IPS-18c (cell line): ENCODE measurements around the gene MACF1.
A peak's percentile ranks its signal among the peaks of the same experiment; 100 is the strongest.
"Not testable (repeated sequence)": the region's sequence is repeated elsewhere in the genome, so short reads cannot be mapped to it uniquely, and the experiment has no call there.

ENCODE experiments used
- H3K4me3 ChIP-seq: 2 replicates; pipeline ENCODE4 v1.7.0; 2013; ENCODE audit warnings: low read depth, mild to moderate bottlenecking, low read length, moderate library complexity; ENCODE audit not compliant: insufficient read depth
- H3K9me3 ChIP-seq: one replicate; pipeline ENCODE4 v1.6.1; 2013; ENCODE audit warnings: mild to moderate bottlenecking, low read length, moderate library complexity; ENCODE audit not compliant: control insufficient read depth, insufficient read depth

The MACF1 gene

GRCh38 chr1:39204441-39205081 is at the start of gene MACF1:
Gene MACF1, plus strand, starts transcription at chr1:39204695. Its CDS starts 328 bp downstream, at chr1:39205023.
- no peak within 1 kb of the TSS for H3K4me3 ChIP-seq

DNA sequence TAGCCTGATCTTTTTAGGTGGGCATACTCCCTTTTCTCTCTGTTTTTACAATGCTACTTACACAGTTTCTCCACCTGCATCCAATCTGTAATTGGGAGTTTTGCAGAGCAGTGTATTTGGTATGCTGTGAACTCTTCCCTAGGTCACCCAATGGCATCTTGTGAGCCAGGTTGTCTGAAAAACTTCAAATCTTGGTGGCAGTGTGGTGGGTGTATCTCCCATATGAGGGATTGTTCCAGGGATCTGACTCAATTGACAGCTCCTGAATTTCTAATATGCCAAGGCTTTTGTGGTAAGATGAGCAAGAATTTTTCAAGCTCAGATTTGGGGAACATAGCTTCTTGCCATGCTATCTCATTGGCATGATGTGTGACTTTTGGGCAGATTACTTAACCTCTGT is 47.2 kb upstream of the MACF1 start:
- no peak overlapping the region for H3K4me3 ChIP-seq

More at GRCh38 chr1:39204441-39205081, at the start of gene MACF1:
- H3K9me3 ChIP-seq, result no peaks in the 10 kb centered on the region

GRCh38 chr1:39158327-39159086 is 46.0 kb upstream of the MACF1 start:
- no peaks in the 10 kb centered on the region for H3K9me3 ChIP-seq
- H3K4me3 ChIP-seq, result peak overlapping the region; percentile 45

More for the DNA sequence above, 47.2 kb upstream of the MACF1 start:
- no peaks in the 10 kb centered on the region for H3K9me3 ChIP-seq

DNA sequence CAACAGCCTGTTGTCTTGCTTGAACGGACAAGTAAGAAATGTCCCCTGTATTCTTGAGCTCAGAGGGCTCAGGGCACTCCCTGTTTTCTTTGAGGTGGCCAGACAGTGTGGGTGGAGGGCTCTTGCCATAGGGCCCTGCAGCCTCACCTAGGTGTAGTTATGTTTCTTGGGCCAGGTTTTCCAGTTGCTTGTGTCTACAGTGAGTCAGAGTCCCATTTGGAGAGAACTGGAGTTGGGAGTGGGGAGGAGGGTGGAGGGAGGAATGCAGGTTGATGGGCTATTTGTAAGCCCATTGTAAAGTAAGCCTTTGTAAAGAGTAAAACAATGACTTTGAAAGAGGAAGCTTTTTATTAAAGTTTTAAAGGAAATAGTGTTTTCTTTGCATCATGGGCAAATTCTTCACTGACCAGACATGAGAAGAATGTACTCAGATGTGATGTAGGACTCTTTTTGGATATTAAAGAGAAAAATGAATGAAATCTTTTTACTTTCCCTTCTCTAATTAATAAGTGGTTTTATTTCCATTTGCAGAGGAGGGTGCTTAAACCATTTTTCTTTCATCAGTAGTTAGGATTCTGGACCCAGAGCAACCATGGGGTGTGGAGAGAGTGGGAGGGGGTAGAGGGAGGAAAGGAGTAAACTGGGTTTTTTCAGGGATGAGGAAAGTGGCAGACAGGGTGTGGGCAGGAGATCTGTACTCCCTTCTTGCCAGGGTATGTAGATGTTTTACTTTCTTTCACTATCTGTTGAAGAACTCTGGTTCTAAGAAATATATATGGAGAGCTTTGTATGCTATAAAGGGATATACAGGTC is 45.1 kb upstream of the MACF1 start:
- no peaks in the 10 kb centered on the region for H3K9me3 ChIP-seq
- H3K4me3 ChIP-seq, result peak overlapping the region; percentile 45

DNA sequence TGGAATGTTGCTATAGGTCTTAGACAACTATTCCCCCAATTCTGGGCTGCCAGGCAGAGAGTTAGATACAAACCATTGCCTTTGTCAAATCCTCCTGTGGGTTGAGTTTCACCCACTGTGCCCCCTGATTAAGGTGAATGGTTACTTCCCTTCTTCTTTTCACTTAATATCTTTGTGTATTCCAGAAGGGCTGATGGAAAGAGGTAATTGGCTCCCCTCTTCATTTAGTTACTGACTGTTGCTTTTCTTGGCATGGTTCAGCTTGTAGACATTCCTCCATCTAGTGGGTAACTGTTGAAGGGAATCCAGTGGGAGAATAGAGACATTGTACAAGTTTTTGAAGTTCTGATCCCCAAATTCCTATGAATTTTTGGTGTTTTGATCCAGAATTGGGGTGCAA is 43.8 kb upstream of the MACF1 start:
- Histone ChIP-seq H3K4me3 (no peak overlapping the region), H3K9me3 (no peaks in the 10 kb centered on the region)

GRCh38 chr1:39161811-39162210 is 42.7 kb upstream of the MACF1 start:
- H3K4me3 ChIP-seq, H3K9me3 ChIP-seq: not testable (repeated sequence)

DNA sequence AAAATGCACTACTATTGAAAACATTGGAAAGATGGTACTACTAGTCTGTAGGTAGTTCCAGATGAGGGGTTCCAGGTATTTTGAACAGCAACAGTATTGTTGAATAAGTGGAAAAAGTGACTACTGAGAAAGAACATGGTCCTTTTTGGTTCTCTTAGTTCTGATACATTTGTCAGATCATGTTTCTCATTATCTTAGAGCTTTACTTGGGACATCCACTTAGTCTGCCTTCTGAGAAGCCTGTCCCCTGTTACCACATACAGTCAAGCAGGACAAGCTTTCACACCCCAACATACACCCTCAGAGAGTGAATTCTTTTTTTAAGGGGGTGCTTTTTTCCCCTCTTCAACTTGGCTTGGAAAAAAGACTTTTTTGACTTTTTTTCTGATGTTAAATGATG is 41.0 kb upstream of the MACF1 start:
- Histone ChIP-seq H3K9me3 (no peaks in the 10 kb centered on the region), H3K4me3 (no peak overlapping the region)

DNA sequence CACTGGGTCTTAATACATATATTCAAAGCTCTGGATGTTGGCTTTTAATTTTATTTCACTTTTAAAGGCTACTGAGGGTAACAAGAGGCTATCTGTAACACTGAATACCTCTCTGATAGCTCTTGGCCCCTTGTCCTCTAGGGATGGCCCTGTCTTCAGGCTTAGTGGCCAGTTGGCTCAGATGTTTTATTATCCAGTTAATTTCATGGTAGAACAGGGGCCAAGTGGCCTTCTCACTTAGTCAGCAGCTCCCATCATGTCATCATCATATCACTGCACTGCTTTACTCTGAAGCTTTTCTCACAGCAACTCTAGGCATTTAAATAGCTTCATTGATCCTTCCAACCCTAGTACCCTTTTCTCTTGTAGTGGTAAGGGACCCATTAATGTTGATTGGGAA is 40.2 kb upstream of the MACF1 start:
- Histone ChIP-seq H3K9me3 (no peaks in the 10 kb centered on the region), H3K4me3 (no peak overlapping the region)

DNA sequence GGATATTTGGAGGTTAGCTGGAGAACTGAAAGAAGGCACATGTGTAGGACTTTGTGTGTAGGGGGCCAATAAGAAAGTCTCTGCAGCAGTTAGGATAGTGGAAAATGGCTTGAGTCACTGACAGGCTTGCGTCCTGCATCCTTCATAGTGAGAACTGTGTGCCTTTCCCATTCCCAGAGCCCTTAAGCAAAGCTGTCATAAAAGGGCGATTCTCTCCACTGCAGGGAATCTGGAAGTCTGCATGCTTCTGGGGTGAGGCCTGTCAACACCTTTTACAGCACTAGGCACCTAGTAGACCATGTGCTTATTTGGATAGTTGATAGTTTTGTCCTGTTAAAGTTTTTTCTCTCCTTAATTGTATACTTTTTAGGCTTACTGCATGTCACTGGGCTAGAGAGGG is 39.4 kb upstream of the MACF1 start:
- no peak overlapping the region for H3K4me3 ChIP-seq
- H3K9me3 ChIP-seq, result no peaks in the 10 kb centered on the region

DNA sequence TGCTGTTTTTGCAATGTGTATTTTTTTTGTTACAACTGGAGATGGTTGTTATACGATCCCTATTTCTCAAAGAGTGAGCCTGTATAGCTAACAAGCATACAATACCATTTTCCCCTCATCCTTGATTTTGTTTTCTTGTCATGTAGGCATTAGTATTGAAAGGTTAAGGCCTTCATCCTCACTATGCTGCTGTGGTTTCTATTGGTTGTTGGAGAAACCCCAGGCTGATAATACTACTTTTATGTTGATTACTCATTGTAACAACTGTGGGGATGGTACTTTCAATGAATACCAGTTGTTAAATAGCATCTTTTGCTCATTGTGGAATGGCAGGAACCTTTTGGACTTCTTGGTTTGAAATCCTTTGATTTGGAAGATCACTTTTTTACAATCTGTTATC is 39.0 kb upstream of the MACF1 start:
- no peak overlapping the region; the same call in 1 of the 2 replicates for H3K4me3 ChIP-seq
- H3K9me3 ChIP-seq, result no peaks in the 10 kb centered on the region

DNA sequence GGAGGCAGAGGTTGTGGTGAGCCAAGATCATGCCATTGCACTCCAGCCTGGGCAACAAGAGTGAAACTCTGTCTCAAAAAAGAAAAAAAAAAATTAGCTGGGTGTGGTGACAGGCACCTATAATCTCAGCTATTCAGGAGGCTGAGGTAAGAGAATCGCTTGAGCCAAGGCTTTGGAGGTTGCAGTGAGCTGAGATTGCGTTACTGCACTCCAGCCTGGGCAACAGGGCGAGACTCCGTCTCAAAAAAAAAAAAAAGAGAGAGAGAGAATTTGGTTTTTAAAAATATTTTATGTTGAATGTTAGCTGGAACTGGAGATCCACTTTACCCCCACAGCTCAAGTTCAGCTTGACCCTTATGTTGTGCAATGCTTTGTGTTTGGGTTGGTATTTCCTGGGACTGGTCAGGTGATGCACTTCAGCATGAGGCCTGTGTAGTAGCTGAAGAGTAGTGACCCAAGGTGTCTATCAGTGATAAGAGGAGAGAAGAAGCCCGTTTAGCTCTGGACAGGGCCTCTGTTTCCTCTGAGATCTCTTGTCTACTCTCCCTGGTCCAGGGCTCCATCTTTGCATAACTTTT is 36.8 kb upstream of the MACF1 start:
- no peaks in the 10 kb centered on the region for H3K9me3 ChIP-seq
- H3K4me3 ChIP-seq, result no peak overlapping the region

- no peaks in the 10 kb centered on the region for H3K9me3 ChIP-seq
- H3K4me3 ChIP-seq, result no peak overlapping the region
Measured at GRCh38 chr1:39168301-39169080, 36.0 kb upstream of the MACF1 start.

DNA sequence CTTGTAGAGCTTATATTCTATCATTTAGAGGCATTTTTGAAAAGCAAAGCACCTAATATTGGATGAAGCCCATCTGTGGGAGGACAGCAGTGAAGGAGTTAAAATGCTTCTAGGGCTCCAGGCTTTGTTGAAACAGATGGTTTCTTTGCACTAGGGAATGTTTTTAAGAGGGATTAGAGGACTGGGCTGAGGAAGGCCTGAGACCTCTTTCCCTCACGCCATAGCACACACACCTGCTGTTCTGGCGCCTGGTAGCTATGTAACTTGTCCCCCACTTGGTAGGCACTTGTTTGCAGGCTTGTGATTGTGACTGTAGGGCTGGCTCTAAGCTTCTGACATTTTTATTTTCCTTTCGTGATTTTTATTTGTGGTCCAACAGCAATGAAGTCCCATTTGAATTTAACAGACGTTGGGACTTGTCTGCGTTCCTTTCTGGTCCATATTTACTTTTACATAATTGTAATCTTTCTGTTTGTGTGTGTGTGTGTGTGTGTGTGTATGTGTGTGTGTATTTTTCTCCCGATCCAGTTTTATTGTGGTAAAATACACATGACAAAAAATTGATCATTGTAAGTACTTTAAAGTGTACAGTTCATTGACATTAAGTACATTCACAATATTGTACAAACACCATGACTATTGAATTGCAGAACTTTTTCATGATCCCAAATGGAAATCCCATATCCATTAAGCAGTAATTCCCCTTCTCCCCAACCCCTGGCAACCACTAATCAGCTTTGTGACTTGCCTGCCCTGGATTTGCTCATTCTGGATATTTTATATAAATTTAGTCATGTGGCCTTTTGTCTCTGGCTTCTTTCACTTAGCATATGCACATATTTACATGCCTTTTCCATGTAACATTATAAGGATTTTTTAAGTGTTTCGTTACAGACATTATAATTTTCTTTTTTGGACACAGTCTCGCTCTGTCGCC is 33.5 kb upstream of the MACF1 start:
- Histone ChIP-seq H3K9me3 (no peaks in the 10 kb centered on the region), H3K4me3 (no peak overlapping the region)

- Histone ChIP-seq H3K9me3 (no peaks in the 10 kb centered on the region), H3K4me3 (no peak overlapping the region)
Measured at GRCh38 chr1:39173119-39173994, 31.1 kb upstream of the MACF1 start.

- no peak overlapping the region for H3K4me3 ChIP-seq
- H3K9me3 ChIP-seq, result no peaks in the 10 kb centered on the region
Measured at GRCh38 chr1:39173995-39174380, 30.5 kb upstream of the MACF1 start.
